ENCODE measurements around the gene PTPN14.
A peak's percentile ranks its signal among the peaks of the same experiment; 100 is the strongest.
"Not testable (repeated sequence)": the region's sequence is repeated elsewhere in the genome, so short reads cannot be mapped to it uniquely, and the experiment has no call there.

PTPN14 gene

GRCh38 chr1:214398490-214398889, 152.9 kb downstream of the PTPN14 start:
- Histone ChIP-seq H3K4me3 (ENCODE audit: low read depth, low read length) (no peak overlapping the region), H3K27ac (ENCODE audit: low read depth, low read length) (no peak overlapping the region), H3K36me3 (ENCODE audit: insufficient read depth, low read length) (peaks cover 60% of the 10 kb centered on the region), H2AFZ (ENCODE audit: low read length, unreplicated experiment) (no peak overlapping the region), H3K4me1 (ENCODE audit: control insufficient read depth, insufficient read depth, low read length, unreplicated experiment) (peaks cover 35% of the 10 kb centered on the region), H3K27me3 (ENCODE audit: insufficient read depth, low read length) (no peaks in the 10 kb centered on the region), H3K79me2 (ENCODE audit: control insufficient read depth, insufficient read depth, low read length, unreplicated experiment) (peaks cover 10% of the 10 kb centered on the region)

DNA sequence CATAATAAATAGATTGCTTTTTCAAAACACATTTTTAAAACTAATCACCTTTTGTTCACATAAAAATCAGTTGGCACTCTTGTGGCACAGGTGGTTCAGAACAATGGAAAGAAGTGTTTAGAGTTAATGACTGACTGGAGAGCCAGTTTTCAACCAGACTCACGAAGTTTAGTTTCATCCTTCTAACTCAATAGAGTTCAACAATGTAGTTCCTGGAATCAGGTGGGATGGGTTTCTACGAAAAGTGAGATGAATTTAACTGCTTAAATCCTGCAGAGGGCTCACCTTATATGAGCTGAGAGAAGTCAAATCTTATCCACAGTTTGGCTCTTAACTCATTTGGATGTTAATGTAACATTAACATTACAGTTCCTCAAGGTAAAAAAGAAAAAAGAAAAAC, 153.9 kb downstream of the PTPN14 start:
- H2AFZ ChIP-seq (ENCODE audit: low read length, unreplicated experiment) = no peak overlapping the region
- H3K27me3 ChIP-seq (ENCODE audit: insufficient read depth, low read length) = no peaks in the 10 kb centered on the region
- H3K4me1 ChIP-seq (ENCODE audit: control insufficient read depth, insufficient read depth, low read length, unreplicated experiment) = peaks cover 26% of the 10 kb centered on the region
- peaks cover 10% of the 10 kb centered on the region for H3K79me2 ChIP-seq (ENCODE audit: control insufficient read depth, insufficient read depth, low read length, unreplicated experiment)
- H3K27ac ChIP-seq (ENCODE audit: low read depth, low read length) = no peak overlapping the region
- H3K4me3 ChIP-seq (ENCODE audit: low read depth, low read length) = no peak overlapping the region
- peaks cover 69% of the 10 kb centered on the region for H3K36me3 ChIP-seq (ENCODE audit: insufficient read depth, low read length)

GRCh38 chr1:214396330-214396729, 155.1 kb downstream of the PTPN14 start:
- peaks cover 26% of the 10 kb centered on the region for H3K4me1 ChIP-seq (ENCODE audit: control insufficient read depth, insufficient read depth, low read length, unreplicated experiment)
- no peak overlapping the region for H2AFZ ChIP-seq (ENCODE audit: low read length, unreplicated experiment)
- H3K4me3 ChIP-seq (ENCODE audit: low read depth, low read length) = peak overlapping the region; percentile 46; the same call in 1 of the 2 replicates
- H3K36me3 ChIP-seq (ENCODE audit: insufficient read depth, low read length) = peaks cover 71% of the 10 kb centered on the region
- no peaks in the 10 kb centered on the region for H3K27me3 ChIP-seq (ENCODE audit: insufficient read depth, low read length)
- H3K27ac ChIP-seq (ENCODE audit: low read depth, low read length) = peak overlapping the region; percentile 34
- peaks cover 10% of the 10 kb centered on the region for H3K79me2 ChIP-seq (ENCODE audit: control insufficient read depth, insufficient read depth, low read length, unreplicated experiment)

DNA sequence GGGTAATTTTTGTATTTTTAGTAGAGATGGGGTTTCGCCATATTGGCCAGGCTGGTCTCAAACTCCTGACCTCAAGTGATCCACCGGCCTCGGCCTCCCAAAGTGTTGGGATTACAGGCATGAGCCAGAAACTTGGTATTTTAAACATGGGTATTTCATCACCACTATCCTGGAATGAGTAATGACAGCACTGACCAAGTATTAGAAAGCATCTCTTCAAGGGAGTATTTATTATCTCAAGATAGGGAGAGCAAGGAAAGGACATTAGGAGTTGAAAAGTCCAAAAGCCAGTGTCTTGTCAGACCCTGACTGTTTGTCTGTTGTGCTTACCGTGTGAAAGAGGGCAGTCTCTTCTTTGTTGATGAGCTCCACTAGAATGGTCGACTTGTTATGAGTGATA, 156.8 kb downstream of the PTPN14 start:
- H3K27ac ChIP-seq (ENCODE audit: low read depth, low read length) = peak overlapping the region; percentile 69
- H3K36me3 ChIP-seq (ENCODE audit: insufficient read depth, low read length) = peaks cover 68% of the 10 kb centered on the region
- H3K27me3 ChIP-seq (ENCODE audit: insufficient read depth, low read length); H2AFZ ChIP-seq (ENCODE audit: low read length, unreplicated experiment); H3K4me3 ChIP-seq (ENCODE audit: low read depth, low read length): not testable (repeated sequence)
- peaks cover 10% of the 10 kb centered on the region for H3K79me2 ChIP-seq (ENCODE audit: control insufficient read depth, insufficient read depth, low read length, unreplicated experiment)
- peaks cover 26% of the 10 kb centered on the region for H3K4me1 ChIP-seq (ENCODE audit: control insufficient read depth, insufficient read depth, low read length, unreplicated experiment)

- Histone ChIP-seq H3K36me3 (ENCODE audit: insufficient read depth, low read length) (peaks cover 62% of the 10 kb centered on the region), H2AFZ (ENCODE audit: low read length, unreplicated experiment) (no peak overlapping the region), H3K4me1 (ENCODE audit: control insufficient read depth, insufficient read depth, low read length, unreplicated experiment) (peaks cover 26% of the 10 kb centered on the region), H3K4me3 (ENCODE audit: low read depth, low read length) (no peak overlapping the region), H3K79me2 (ENCODE audit: control insufficient read depth, insufficient read depth, low read length, unreplicated experiment) (peaks cover 10% of the 10 kb centered on the region), H3K27me3 (ENCODE audit: insufficient read depth, low read length) (no peaks in the 10 kb centered on the region), H3K27ac (ENCODE audit: low read depth, low read length) (no peak overlapping the region)
Measured at GRCh38 chr1:214393086-214393485, 158.3 kb downstream of the PTPN14 start.

GRCh38 chr1:214391873-214392645, 159.3 kb downstream of the PTPN14 start:
- peaks cover 23% of the 10 kb centered on the region for H3K4me1 ChIP-seq (ENCODE audit: control insufficient read depth, insufficient read depth, low read length, unreplicated experiment)
- H3K36me3 ChIP-seq (ENCODE audit: insufficient read depth, low read length) = peaks cover 54% of the 10 kb centered on the region
- peaks cover 6% of the 10 kb centered on the region for H3K79me2 ChIP-seq (ENCODE audit: control insufficient read depth, insufficient read depth, low read length, unreplicated experiment)
- H3K4me3 ChIP-seq (ENCODE audit: low read depth, low read length) = no peak overlapping the region
- H3K27me3 ChIP-seq (ENCODE audit: insufficient read depth, low read length) = no peaks in the 10 kb centered on the region
- H3K27ac ChIP-seq (ENCODE audit: low read depth, low read length) = no peak overlapping the region
- H2AFZ ChIP-seq (ENCODE audit: low read length, unreplicated experiment) = no peak overlapping the region

DNA sequence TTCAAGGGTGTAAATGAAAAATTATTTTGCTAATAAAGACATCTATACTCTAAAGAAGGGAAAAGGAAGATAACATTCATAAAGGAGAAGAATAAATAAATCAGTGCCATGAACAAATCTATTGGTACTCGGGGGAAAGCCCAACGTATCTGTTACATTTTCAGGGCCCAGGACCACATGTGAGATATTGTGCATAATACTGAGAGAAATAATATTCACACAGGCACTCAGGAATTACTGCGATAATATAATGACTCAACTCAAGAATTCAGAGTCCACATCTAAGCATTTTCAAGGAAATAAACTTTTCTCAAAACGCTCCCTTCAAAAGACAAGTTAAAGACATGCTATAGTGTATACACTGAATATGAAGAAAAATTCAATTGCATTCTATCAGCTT, 161.7 kb downstream of the PTPN14 start:
- H3K27me3 ChIP-seq (ENCODE audit: insufficient read depth, low read length) = no peaks in the 10 kb centered on the region
- H3K4me1 ChIP-seq (ENCODE audit: control insufficient read depth, insufficient read depth, low read length, unreplicated experiment) = peaks cover 1% of the 10 kb centered on the region
- peaks cover 43% of the 10 kb centered on the region for H3K36me3 ChIP-seq (ENCODE audit: insufficient read depth, low read length)
- H3K4me3 ChIP-seq (ENCODE audit: low read depth, low read length) = no peak overlapping the region
- peaks cover 4% of the 10 kb centered on the region for H3K79me2 ChIP-seq (ENCODE audit: control insufficient read depth, insufficient read depth, low read length, unreplicated experiment)
- no peak overlapping the region for H2AFZ ChIP-seq (ENCODE audit: low read length, unreplicated experiment)
- H3K27ac ChIP-seq (ENCODE audit: low read depth, low read length) = no peak overlapping the region

DNA sequence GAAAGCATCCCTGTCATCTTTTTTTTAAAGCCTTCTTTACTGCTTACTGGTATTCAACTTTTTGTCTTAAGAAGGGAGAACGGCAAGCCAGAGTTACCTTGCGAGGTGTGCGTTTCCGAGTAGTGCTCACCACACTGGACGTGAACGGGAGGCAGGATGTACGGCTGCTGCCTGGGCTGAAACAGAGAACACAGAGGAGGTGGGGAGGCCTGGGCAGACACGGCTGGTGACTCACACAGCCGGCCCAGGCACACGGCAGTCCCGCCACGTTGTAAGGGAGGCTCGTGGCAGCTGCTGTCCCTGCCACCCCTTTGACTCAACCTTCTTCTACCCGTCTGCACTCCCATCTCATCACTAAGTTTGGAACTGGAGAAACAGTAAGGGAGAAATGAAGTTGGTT, 164.7 kb downstream of the PTPN14 start:
- H3K36me3 ChIP-seq (ENCODE audit: insufficient read depth, low read length) = peaks cover 45% of the 10 kb centered on the region
- no peaks in the 10 kb centered on the region for H3K79me2 ChIP-seq (ENCODE audit: control insufficient read depth, insufficient read depth, low read length, unreplicated experiment)
- H3K27ac ChIP-seq (ENCODE audit: low read depth, low read length) = no peak overlapping the region
- no peak overlapping the region for H2AFZ ChIP-seq (ENCODE audit: low read length, unreplicated experiment)
- no peak overlapping the region for H3K4me3 ChIP-seq (ENCODE audit: low read depth, low read length)
- no peaks in the 10 kb centered on the region for H3K27me3 ChIP-seq (ENCODE audit: insufficient read depth, low read length)
- H3K4me1 ChIP-seq (ENCODE audit: control insufficient read depth, insufficient read depth, low read length, unreplicated experiment) = no peaks in the 10 kb centered on the region

GRCh38 chr1:214386333-214386732, 165.1 kb downstream of the PTPN14 start:
- Histone ChIP-seq H3K36me3 (ENCODE audit: insufficient read depth, low read length) (peaks cover 47% of the 10 kb centered on the region), H2AFZ (ENCODE audit: low read length, unreplicated experiment) (no peak overlapping the region)

DNA sequence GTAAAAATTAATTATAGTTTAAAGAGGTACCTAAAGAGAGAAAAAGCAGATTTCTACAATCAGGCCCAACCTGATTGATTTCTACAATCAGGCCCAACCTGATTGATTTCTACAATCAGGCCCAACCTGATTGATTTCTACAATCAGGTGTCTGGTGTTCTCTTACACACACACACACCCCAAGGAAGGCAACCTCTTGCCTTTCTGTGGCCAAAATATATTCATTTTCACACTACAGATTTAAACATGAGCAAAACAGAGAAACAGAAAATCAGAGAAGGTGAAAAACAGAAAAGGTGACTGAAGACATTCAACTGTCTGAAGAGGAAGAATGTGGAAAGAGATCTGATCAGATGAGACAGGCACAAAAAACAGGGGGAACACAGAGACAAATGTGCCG, 166.0 kb downstream of the PTPN14 start:
- no peak overlapping the region for H3K27ac ChIP-seq (ENCODE audit: low read depth, low read length)
- H3K79me2 ChIP-seq (ENCODE audit: control insufficient read depth, insufficient read depth, low read length, unreplicated experiment) = no peaks in the 10 kb centered on the region
- peaks cover 50% of the 10 kb centered on the region for H3K36me3 ChIP-seq (ENCODE audit: insufficient read depth, low read length)
- H3K4me3 ChIP-seq (ENCODE audit: low read depth, low read length) = no peak overlapping the region
- no peaks in the 10 kb centered on the region for H3K4me1 ChIP-seq (ENCODE audit: control insufficient read depth, insufficient read depth, low read length, unreplicated experiment)
- H3K27me3 ChIP-seq (ENCODE audit: insufficient read depth, low read length) = no peaks in the 10 kb centered on the region
- no peak overlapping the region for H2AFZ ChIP-seq (ENCODE audit: low read length, unreplicated experiment)

More at GRCh38 chr1:214386333-214386732, 165.1 kb downstream of the PTPN14 start:
- no peaks in the 10 kb centered on the region for H3K27me3 ChIP-seq (ENCODE audit: insufficient read depth, low read length)
- H3K4me3 ChIP-seq (ENCODE audit: low read depth, low read length) = no peak overlapping the region
- H3K27ac ChIP-seq (ENCODE audit: low read depth, low read length) = no peak overlapping the region
- H3K79me2 ChIP-seq (ENCODE audit: control insufficient read depth, insufficient read depth, low read length, unreplicated experiment) = no peaks in the 10 kb centered on the region
- no peaks in the 10 kb centered on the region for H3K4me1 ChIP-seq (ENCODE audit: control insufficient read depth, insufficient read depth, low read length, unreplicated experiment)

- peaks cover 47% of the 10 kb centered on the region for H3K36me3 ChIP-seq (ENCODE audit: insufficient read depth, low read length)
Measured at GRCh38 chr1:214384373-214385079, 166.9 kb downstream of the PTPN14 start.

More at GRCh38 chr1:214384373-214385079, 166.9 kb downstream of the PTPN14 start:
- no peaks in the 10 kb centered on the region for H3K79me2 ChIP-seq (ENCODE audit: control insufficient read depth, insufficient read depth, low read length, unreplicated experiment)
- H3K4me3 ChIP-seq (ENCODE audit: low read depth, low read length) = no peak overlapping the region
- H3K4me1 ChIP-seq (ENCODE audit: control insufficient read depth, insufficient read depth, low read length, unreplicated experiment) = no peaks in the 10 kb centered on the region
- no peak overlapping the region for H2AFZ ChIP-seq (ENCODE audit: low read length, unreplicated experiment)
- no peak overlapping the region for H3K27ac ChIP-seq (ENCODE audit: low read depth, low read length)
- H3K27me3 ChIP-seq (ENCODE audit: insufficient read depth, low read length) = no peaks in the 10 kb centered on the region

All from ACC112 (cell line).